ENCODE data around the gene CPT2. TPM values are rescaled to one million over a fixed set of nuclear protein-coding genes. Genes with fewer than 3 reads are reported as not detected.

Gene CPT2
- polyA plus RNA-seq, 1 of the 3 experiments (the other 2 are of a cell fraction): 18.6 TPM

- no peak for DNase-seq
- H3K27ac ChIP-seq (ENCODE audit: low read depth in 2 of 2, low read length in 1 of 2): peak overlapping the region in 1 of 2 experiments; percentile 22; a peak in 1 of 4 replicates
- POLR2A ChIA-PET: no interaction called here
These were observed 49.9 kb downstream of the CPT2 start for GRCh38 chr1:53246261-53247134.

GRCh38 chr1:53249706-53250105 is 53.1 kb downstream of the CPT2 start:
- no peak overlapping the region for H3K4me2 ChIP-seq
- POLR2A ChIA-PET: interaction anchor here (0.5 kb wide), 1 partner anchor 89 kb away, joined by 3 read pairs; no protein-coding TSS in a partner anchor
- H3K9me2 ChIP-seq: no peaks in the 10 kb centered on the region
- 91% methylated on average over 3 of the region's 3 CpGs for WGBS (ENCODE audit: low lambda C conversion rate)
- no peaks in the 10 kb centered on the region for H3K9me3 ChIP-seq
- H3K79me2 ChIP-seq (ENCODE audit: insufficient read depth): no peaks in the 10 kb centered on the region
- no peaks in the 10 kb centered on the region for H3K4me1 ChIP-seq (ENCODE audit: control insufficient read depth in 1 of 2, insufficient read depth in 2 of 2, low read depth in 1 of 2, low read length in 1 of 2)
- H3K4me3 ChIP-seq (ENCODE audit: low read depth in 2 of 2, low read length in 1 of 2): no peak overlapping the region
- H3K9ac ChIP-seq: no peak overlapping the region
- H3K36me3 ChIP-seq (replicated peaks in 1 of 2; ENCODE audit: control insufficient read depth in 1 of 2, insufficient read depth in 2 of 2, low read length in 1 of 2): peaks cover 4 to 14% of the 10 kb centered on the region in 2 experiments
- H2AFZ ChIP-seq (ENCODE audit: low read depth): no peak overlapping the region
- DNase-seq: no peak
- peaks cover 16% of the 10 kb centered on the region for H3F3A ChIP-seq (replicated peaks; ENCODE audit: insufficient read depth)
- CTCF ChIA-PET: no interaction called here
- H3K27me3 ChIP-seq (ENCODE audit: insufficient read depth): no peaks in the 10 kb centered on the region
- H3K27ac ChIP-seq (ENCODE audit: low read depth in 2 of 2, low read length in 1 of 2): no peak overlapping the region
- no peaks in the 10 kb centered on the region for H4K20me1 ChIP-seq (ENCODE audit: insufficient read depth)
- TF ChIP-seq REST (IDR thresholded peaks at IDR 0.05; ENCODE audit: low read depth, low read length) (no peak), RAD21 (IDR thresholded peaks at IDR 0.05; ENCODE audit: low read length) (no peak), MXI1 (IDR thresholded peaks at IDR 0.05; ENCODE audit: low read depth, low read length) (no peak), EP300 (IDR thresholded peaks at IDR 0.05; ENCODE audit: borderline replicate concordance in 1 of 2, low read depth in 1 of 2, low read length in 1 of 2) (no peak), TCF12 (IDR thresholded peaks at IDR 0.05) (no peak), FOXJ3 (CRISPR knock-in tag; IDR thresholded peaks at IDR 0.05) (no peak), FOXM1 (IDR thresholded peaks at IDR 0.05; ENCODE audit: low read depth) (no peak), MEF2A (IDR thresholded peaks at IDR 0.05; ENCODE audit: borderline replicate concordance, low read depth) (no peak), FOSL2 (IDR thresholded peaks at IDR 0.05; ENCODE audit: borderline replicate concordance, low read depth) (no peak), EZH2phosphoT487 (IDR thresholded peaks at IDR 0.05; ENCODE audit: borderline replicate concordance, low read depth) (no peak), SMC3 (IDR thresholded peaks at IDR 0.05; ENCODE audit: low read depth, low read length) (no peak), USF2 (IDR thresholded peaks at IDR 0.05; ENCODE audit: borderline replicate concordance, low read depth, low read length) (no peak), NFIC (IDR thresholded peaks at IDR 0.05; ENCODE audit: borderline replicate concordance) (no peak)

More at GRCh38 chr1:53246261-53247134, 49.9 kb downstream of the CPT2 start:
- Histone ChIP-seq H3K36me3 (replicated peaks in 1 of 2; ENCODE audit: control insufficient read depth in 1 of 2, insufficient read depth in 2 of 2, low read length in 1 of 2) (peaks cover 4 to 14% of the 10 kb centered on the region in 2 experiments), H3K9me2 (no peaks in the 10 kb centered on the region), H2AFZ (ENCODE audit: low read depth) (no peak overlapping the region), H3K4me1 (ENCODE audit: control insufficient read depth in 1 of 2, insufficient read depth in 2 of 2, low read depth in 1 of 2, low read length in 1 of 2) (no peaks in the 10 kb centered on the region), H3K4me2 (no peak overlapping the region), H3F3A (replicated peaks; ENCODE audit: insufficient read depth) (peaks cover 8% of the 10 kb centered on the region), H3K4me3 (ENCODE audit: low read depth in 2 of 2, low read length in 1 of 2) (no peak overlapping the region), H3K79me2 (ENCODE audit: insufficient read depth) (no peaks in the 10 kb centered on the region), H4K20me1 (ENCODE audit: insufficient read depth) (no peaks in the 10 kb centered on the region), H3K27me3 (ENCODE audit: insufficient read depth) (no peaks in the 10 kb centered on the region), H3K9ac (no peak overlapping the region), H3K9me3 (no peaks in the 10 kb centered on the region)
- 67% methylated on average over 4 of the region's 4 CpGs for WGBS (ENCODE audit: low lambda C conversion rate)
- TF ChIP-seq CHD2 (IDR thresholded peaks at IDR 0.05; ENCODE audit: low read length, partially characterized antibody) (no peak), PBX3 (IDR thresholded peaks at IDR 0.05) (no peak), RFX5 (IDR thresholded peaks at IDR 0.05; ENCODE audit: low read length) (no peak), IRF3 (IDR thresholded peaks at IDR 0.05; ENCODE audit: low read depth, low read length) (no peak), GABPA (IDR thresholded peaks at IDR 0.05; ENCODE audit: low read depth) (no peak)
- CTCF ChIA-PET: interaction anchor here (2.2 kb wide), 1 partner anchor 147 kb away, joined by 5 read pairs; no protein-coding TSS in a partner anchor

All from SK-N-SH (cell line).